ENCODE data around the gene HOXB3.

DNA sequence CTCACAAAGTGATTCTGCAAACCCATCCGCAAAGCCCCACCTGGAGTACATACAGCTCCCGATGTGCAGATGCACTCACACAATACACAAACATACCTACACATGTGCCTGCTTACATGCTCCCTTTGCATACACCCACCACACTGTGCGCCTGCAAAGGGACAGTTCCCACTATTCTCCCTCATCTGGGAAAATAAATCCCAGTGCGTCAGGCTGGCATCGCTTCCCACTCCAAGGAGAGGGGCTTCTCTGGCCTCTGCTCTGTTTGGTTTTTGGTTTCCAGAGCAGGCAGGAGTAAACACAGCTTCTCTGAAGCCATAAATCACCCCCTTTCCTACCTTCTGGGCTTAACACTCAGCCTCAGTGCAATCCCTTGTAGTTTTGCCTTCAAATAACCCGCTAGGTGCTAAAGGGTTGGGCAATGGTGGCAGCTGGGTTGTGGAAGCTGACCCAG, 26.6 kb downstream of the HOXB3 start:
- TF ChIP-seq, protein P1, sequence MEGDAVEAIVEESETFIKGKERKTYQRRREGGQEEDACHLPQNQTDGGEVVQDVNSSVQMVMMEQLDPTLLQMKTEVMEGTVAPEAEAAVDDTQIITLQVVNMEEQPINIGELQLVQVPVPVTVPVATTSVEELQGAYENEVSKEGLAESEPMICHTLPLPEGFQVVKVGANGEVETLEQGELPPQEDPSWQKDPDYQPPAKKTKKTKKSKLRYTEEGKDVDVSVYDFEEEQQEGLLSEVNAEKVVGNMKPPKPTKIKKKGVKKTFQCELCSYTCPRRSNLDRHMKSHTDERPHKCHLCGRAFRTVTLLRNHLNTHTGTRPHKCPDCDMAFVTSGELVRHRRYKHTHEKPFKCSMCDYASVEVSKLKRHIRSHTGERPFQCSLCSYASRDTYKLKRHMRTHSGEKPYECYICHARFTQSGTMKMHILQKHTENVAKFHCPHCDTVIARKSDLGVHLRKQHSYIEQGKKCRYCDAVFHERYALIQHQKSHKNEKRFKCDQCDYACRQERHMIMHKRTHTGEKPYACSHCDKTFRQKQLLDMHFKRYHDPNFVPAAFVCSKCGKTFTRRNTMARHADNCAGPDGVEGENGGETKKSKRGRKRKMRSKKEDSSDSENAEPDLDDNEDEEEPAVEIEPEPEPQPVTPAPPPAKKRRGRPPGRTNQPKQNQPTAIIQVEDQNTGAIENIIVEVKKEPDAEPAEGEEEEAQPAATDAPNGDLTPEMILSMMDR (conservative IDR thresholded peaks at IDR 0.05), result no peak
- TF ChIP-seq ZFX (IDR thresholded peaks at IDR 0.05), result no peak
